ENCODE results near the gene SMKR1.

GRCh38 chr7:129523924-129524323, 21.6 kb downstream of the SMKR1 start:
- no peak for TF ChIP-seq EZH2phosphoT487 (IDR thresholded peaks at IDR 0.05; ENCODE audit: low read depth)
- TF ChIP-seq, protein P1, sequence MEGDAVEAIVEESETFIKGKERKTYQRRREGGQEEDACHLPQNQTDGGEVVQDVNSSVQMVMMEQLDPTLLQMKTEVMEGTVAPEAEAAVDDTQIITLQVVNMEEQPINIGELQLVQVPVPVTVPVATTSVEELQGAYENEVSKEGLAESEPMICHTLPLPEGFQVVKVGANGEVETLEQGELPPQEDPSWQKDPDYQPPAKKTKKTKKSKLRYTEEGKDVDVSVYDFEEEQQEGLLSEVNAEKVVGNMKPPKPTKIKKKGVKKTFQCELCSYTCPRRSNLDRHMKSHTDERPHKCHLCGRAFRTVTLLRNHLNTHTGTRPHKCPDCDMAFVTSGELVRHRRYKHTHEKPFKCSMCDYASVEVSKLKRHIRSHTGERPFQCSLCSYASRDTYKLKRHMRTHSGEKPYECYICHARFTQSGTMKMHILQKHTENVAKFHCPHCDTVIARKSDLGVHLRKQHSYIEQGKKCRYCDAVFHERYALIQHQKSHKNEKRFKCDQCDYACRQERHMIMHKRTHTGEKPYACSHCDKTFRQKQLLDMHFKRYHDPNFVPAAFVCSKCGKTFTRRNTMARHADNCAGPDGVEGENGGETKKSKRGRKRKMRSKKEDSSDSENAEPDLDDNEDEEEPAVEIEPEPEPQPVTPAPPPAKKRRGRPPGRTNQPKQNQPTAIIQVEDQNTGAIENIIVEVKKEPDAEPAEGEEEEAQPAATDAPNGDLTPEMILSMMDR (IDR thresholded peaks at IDR 0.05; ENCODE audit: low read depth, low read length) = no peak

All from OCI-LY3 (cell line).